HG03520 (cell line): ENCODE results near the gene HCN2.
"Not testable (repeated sequence)": the region's sequence is repeated elsewhere in the genome, so short reads cannot be mapped to it uniquely, and the experiment has no call there.

Source experiments
- ATAC-seq: cut with Tn5 transposase; IDR thresholded peaks from one replicate; pipeline ENCODE4 v1.9.1; 2021; ENCODE audit warnings: mild to moderate bottlenecking, moderate library complexity; ENCODE audit not compliant: unreplicated experiment

The HCN2 gene

GRCh38 chr19:602391-603301 is 13.0 kb downstream of the HCN2 start:
- no peak for ATAC-seq

- ATAC-seq, result not testable (repeated sequence)
Measured at GRCh38 chr19:603302-603639, 13.6 kb downstream of the HCN2 start.

GRCh38 chr19:603779-604178 is 14.1 kb downstream of the HCN2 start:
- not testable (repeated sequence) for ATAC-seq

- no peak for ATAC-seq
Measured at GRCh38 chr19:604355-604754, 14.7 kb downstream of the HCN2 start.

- not testable (repeated sequence) for ATAC-seq
Measured at GRCh38 chr19:605061-605971, 15.6 kb downstream of the HCN2 start.

- ATAC-seq, result no peak
Measured at GRCh38 chr19:607301-608154, 17.8 kb downstream of the HCN2 start.

GRCh38 chr19:608155-609003 is 18.7 kb downstream of the HCN2 start:
- no peak for ATAC-seq

- no peak for ATAC-seq
Measured at GRCh38 chr19:609004-609346, 19.3 kb downstream of the HCN2 start.

- no peak for ATAC-seq
Measured at GRCh38 chr19:610071-610800, 20.6 kb downstream of the HCN2 start.

- ATAC-seq, result no peak
Measured at GRCh38 chr19:610801-611480, 21.3 kb downstream of the HCN2 start.

- ATAC-seq, result no peak
Measured at GRCh38 chr19:611481-611868, 21.8 kb downstream of the HCN2 start.

- no peak for ATAC-seq
Measured at GRCh38 chr19:612941-613340, 23.3 kb downstream of the HCN2 start.

GRCh38 chr19:613732-614567 is 24.3 kb downstream of the HCN2 start:
- ATAC-seq, result no peak

GRCh38 chr19:615619-616018 is 25.9 kb downstream of the HCN2 start:
- no peak for ATAC-seq

- no peak for ATAC-seq
Measured at GRCh38 chr19:616062-616700, 26.5 kb downstream of the HCN2 start.

GRCh38 chr19:616747-617526 is 27.3 kb downstream of the HCN2 start:
- ATAC-seq, result no peak
